IMR-90 (cell line): ENCODE results near the gene TRAF3IP3. TPM values are rescaled to one million over a fixed set of nuclear protein-coding genes. Genes with fewer than 3 reads are reported as not detected.

Experiments
- ATAC-seq: fragments of 200-7000 bp; cut with Tn5 transposase; 2 replicates; pipeline ENCODE4 v1.9.1; 2020; ENCODE audit warnings: low read depth, mild to moderate bottlenecking, moderate library complexity
- BruUV-seq: library from RNA; stranded (reverse); fragments of 400-500 nt; replicated peaks from 2 replicates; lab custom pipeline; 2021; lab: Mats Ljungman, UMichigan
- CTCF ChIA-PET: fragments of 300-600 bp; formaldehyde crosslinking; extraction: SDS; loops from one replicate; lab custom pipeline; 2021; ENCODE audit warnings: antibody characterized with exemption; lab: Yijun Ruan, JAX
- POLR2A ChIA-PET: fragments of 300-600 bp; sonication (Branson Sonifier 250); formaldehyde crosslinking; loops from one replicate; lab custom pipeline; 2022; ENCODE audit warnings: antibody characterized with exemption; ENCODE audit not compliant: unreplicated experiment; lab: Charles Lee
- DNase-seq: peaks from one replicate; pipeline ENCODE4 v3.0.0; 2013
- H2AFZ ChIP-seq: replicated peaks from 2 replicates; pipeline ENCODE3; 2013; ENCODE audit warnings: low read length, mild to moderate bottlenecking; ENCODE audit not compliant: poor library complexity
- H2AK5ac ChIP-seq: 2 replicates; pipeline ENCODE4 v1.6.1; 2013; ENCODE audit warnings: low read depth, low read length, inconsistent platforms
- H2AK9ac ChIP-seq: replicated peaks from 2 replicates; pipeline ENCODE3; 2013; ENCODE audit warnings: mild to moderate bottlenecking, low read depth, low read length, moderate library complexity; ENCODE audit not compliant: poor library complexity
- H2BK120ac ChIP-seq: 2 replicates; pipeline ENCODE4 v1.6.1; 2013; ENCODE audit warnings: low read depth, low read length, inconsistent platforms
- H2BK15ac ChIP-seq: 3 replicates; pipeline ENCODE4 v1.6.1; 2013; ENCODE audit warnings: low read depth, low read length, inconsistent platforms
- H2BK20ac ChIP-seq: 2 replicates; pipeline ENCODE4 v1.6.1; 2013; ENCODE audit warnings: low read depth, mild to moderate bottlenecking, inconsistent platforms, low read length, moderate library complexity
- H2BK5ac ChIP-seq: 2 replicates; pipeline ENCODE4 v1.6.1; 2013; ENCODE audit warnings: mild to moderate bottlenecking, low read depth, low read length, inconsistent platforms; ENCODE audit not compliant: poor library complexity, severe bottlenecking
- H3K14ac ChIP-seq: replicated peaks from 2 replicates; pipeline ENCODE4 v1.6.1; 2013; ENCODE audit warnings: low read depth, low read length, inconsistent platforms
- H3K18ac ChIP-seq: 2 replicates; pipeline ENCODE4 v1.6.1; 2013; ENCODE audit warnings: low read depth, low read length, control low read depth
- H3K23ac ChIP-seq: 2 replicates; pipeline ENCODE4 v1.6.1; 2013; ENCODE audit warnings: low read depth, low read length, inconsistent platforms
- H3K27ac ChIP-seq: 2 replicates; pipeline ENCODE4 v1.5.1; 2013; ENCODE audit warnings: mild to moderate bottlenecking, control low read depth, low read length; ENCODE audit not compliant: insufficient read depth
- H3K27me3 ChIP-seq: 2 replicates; pipeline ENCODE4 v1.6.1; 2013; ENCODE audit warnings: low read length; ENCODE audit not compliant: control insufficient read depth, insufficient read depth
- H3K36me3 ChIP-seq: 2 replicates; pipeline ENCODE4 v1.6.1; 2013; ENCODE audit warnings: low read length, mixed read lengths; ENCODE audit not compliant: control insufficient read depth, insufficient read depth
- H3K4ac ChIP-seq: 2 replicates; pipeline ENCODE4 v1.6.1; 2013; ENCODE audit warnings: low read depth, low read length, inconsistent platforms
- H3K4me1 ChIP-seq: 2 replicates; pipeline ENCODE4 v1.6.1; 2013; ENCODE audit warnings: low read length, mixed read lengths; ENCODE audit not compliant: control insufficient read depth, insufficient read depth
- H3K4me2 ChIP-seq: 2 replicates; pipeline ENCODE4 v1.6.1; 2013; ENCODE audit warnings: low read depth, mild to moderate bottlenecking, control low read depth, low read length, moderate library complexity
- H3K4me3 ChIP-seq: 2 replicates; pipeline ENCODE4 v1.5.1; 2013; ENCODE audit warnings: low read depth, mild to moderate bottlenecking, control low read depth, low read length, moderate library complexity; ENCODE audit not compliant: insufficient read depth
- H3K56ac ChIP-seq: 2 replicates; pipeline ENCODE4 v1.6.1; 2013; ENCODE audit warnings: low read length, inconsistent platforms; ENCODE audit not compliant: insufficient read depth; ENCODE audit errors: extremely low read depth
- H3K79me1 ChIP-seq, 2 experiments: 2 replicates each; pipeline ENCODE4 v1.6.1; 2013; ENCODE audit warnings: low read length in 2 of 2, inconsistent platforms in 1 of 2, low read depth in 1 of 2
- H3K9ac ChIP-seq: 2 replicates; pipeline ENCODE4 v1.6.1; 2013; ENCODE audit warnings: low read depth, low read length, control low read depth
- H3K9me1 ChIP-seq: 2 replicates; pipeline ENCODE4 v1.6.1; 2013; ENCODE audit warnings: low read length, inconsistent platforms; ENCODE audit not compliant: insufficient read depth
- H3K9me3 ChIP-seq: 2 replicates; pipeline ENCODE4 v1.6.1; 2013; ENCODE audit warnings: low read length; ENCODE audit not compliant: control insufficient read depth, insufficient read depth
- H4K20me1 ChIP-seq: 2 replicates; pipeline ENCODE4 v1.6.1; 2013; ENCODE audit warnings: low read length, inconsistent platforms; ENCODE audit not compliant: insufficient read depth
- H4K5ac ChIP-seq: 2 replicates; pipeline ENCODE4 v1.6.1; 2013; ENCODE audit warnings: mild to moderate bottlenecking, low read depth, low read length, control low read depth
- H4K8ac ChIP-seq, 2 experiments: 2 replicates each; pipeline ENCODE4 v1.6.1; 2013; ENCODE audit warnings: low read depth in 2 of 2, low read length in 2 of 2, control low read depth in 1 of 2, inconsistent platforms in 1 of 2
- H4K91ac ChIP-seq: 2 replicates; pipeline ENCODE4 v1.6.1; 2013; ENCODE audit warnings: low read depth, low read length, inconsistent platforms; ENCODE audit not compliant: insufficient read depth
- BHLHE40 ChIP-seq: fragments of 150-350 bp; IDR thresholded peaks from 2 replicates; pipeline ENCODE4 v1.6.1; 2016; ENCODE audit warnings: mild to moderate bottlenecking, low read depth, low read length
- CEBPB ChIP-seq: IDR thresholded peaks from 2 replicates; pipeline ENCODE4 v1.6.1; 2012; ENCODE audit warnings: low read depth, low read length, improper control_type of control experiment
- CHD1 ChIP-seq: IDR thresholded peaks from 2 replicates; pipeline ENCODE4 v1.6.1; 2012; ENCODE audit warnings: low read depth, low read length, improper control_type of control experiment
- CTCF ChIP-seq: conservative IDR thresholded peaks from 2 replicates; pipeline ENCODE4 v1.5.1; 2012; ENCODE audit warnings: mild to moderate bottlenecking, low read depth, low read length, improper control_type of control experiment
- FOS ChIP-seq: fragments of 150-350 bp; IDR thresholded peaks from 2 replicates; pipeline ENCODE4 v1.6.1; 2016; ENCODE audit warnings: low read depth, low read length
- MAFK ChIP-seq: IDR thresholded peaks from 2 replicates; pipeline ENCODE4 v1.6.1; 2012; ENCODE audit warnings: low read depth, low read length, improper control_type of control experiment
- MAZ ChIP-seq: IDR thresholded peaks from 2 replicates; pipeline ENCODE4 v1.6.1; 2012; ENCODE audit warnings: low read depth, mild to moderate bottlenecking, low read length, improper control_type of control experiment, moderate library complexity, borderline replicate concordance
- MXI1 ChIP-seq: IDR thresholded peaks from 2 replicates; pipeline ENCODE4 v1.6.1; 2012; ENCODE audit warnings: low read depth, mild to moderate bottlenecking, low read length, moderate library complexity, borderline replicate concordance
- NFE2L2 ChIP-seq: fragments of 150-350 bp; IDR thresholded peaks from 2 replicates; pipeline ENCODE4 v1.6.1; 2016; ENCODE audit warnings: low read depth, mild to moderate bottlenecking, low read length
- POLR2A ChIP-seq: IDR thresholded peaks from 2 replicates; pipeline ENCODE4 v1.6.1; 2012; ENCODE audit warnings: mild to moderate bottlenecking, low read depth, low read length
- RAD21 ChIP-seq: IDR thresholded peaks from 2 replicates; pipeline ENCODE4 v1.6.1; 2012; ENCODE audit warnings: low read length, improper control_type of control experiment
- RCOR1 ChIP-seq: IDR thresholded peaks from 2 replicates; pipeline ENCODE4 v1.6.1; 2012; ENCODE audit warnings: mild to moderate bottlenecking, low read length, improper control_type of control experiment; ENCODE audit not compliant: insufficient replicate concordance
- RFX5 ChIP-seq: IDR thresholded peaks from 2 replicates; pipeline ENCODE4 v1.8.0; 2012; ENCODE audit warnings: low read depth, mild to moderate bottlenecking, low read length, moderate library complexity
- SMC3 ChIP-seq: fragments of 150-350 bp; IDR thresholded peaks from 2 replicates; pipeline ENCODE4 v1.6.1; 2016; ENCODE audit warnings: low read depth, mild to moderate bottlenecking, antibody characterized with exemption, low read length, moderate library complexity
- USF2 ChIP-seq: fragments of 150-350 bp; IDR thresholded peaks from 2 replicates; pipeline ENCODE4 v1.6.1; 2017; ENCODE audit warnings: mild to moderate bottlenecking, antibody characterized with exemption, low read length, low read depth
- WGBS, 2 experiments: methylation state at CpG; one replicate each; pipeline versions ENCODE4 v1.1.5 to v1.1.7; 2013; ENCODE audit warnings: missing lambda C conversion rate in 2 of 2; ENCODE audit not compliant: insufficient read length in 1 of 2; ENCODE audit errors: extremely low coverage in 2 of 2; 5-methylcytosine and 5-hydroxymethylcytosine counted together
- dilution Hi-C: fragments of 300-500 bp; cut with HindIII; formaldehyde crosslinking; loops from one replicate; pipeline ENCODE4 v1.14.3; 2018; ENCODE audit warnings: low sequenced_read_pairs; ENCODE audit not compliant: unreplicated experiment
- in situ Hi-C: fragments of 300-500 bp; cut with MboI; formaldehyde crosslinking; loops from 3 replicates; pipeline ENCODE4 v1.14.3; 2019; ENCODE audit warnings: low sequenced_read_pairs, inconsistent platforms, mixed read lengths
- intact Hi-C: fragments of 100-400 bp; cut with micrococcal nuclease; formaldehyde crosslinking; loops from 2 replicates; pipeline ENCODE4 v1.10.0; 2022
- polyA plus RNA-seq, 3 experiments: library from polyadenylated mRNA; depleted of rRNA; stranded (reverse); fragments of >200 nt; gene quantifications; 2 replicates each; pipeline ENCODE4 v1.2.3, GENCODE V29; 2012; ENCODE audit warnings: low replicate concordance in 1 of 3
- total RNA-seq: library from RNA; depleted of rRNA; stranded (reverse); fragments of >200 nt; gene quantifications from 2 replicates; pipeline ENCODE4 v1.2.3, GENCODE V29; 2012

Gene TRAF3IP3
- total and polyA plus RNA-seq, 2 of the 4 experiments (the other 2 are of a cell fraction): 0.12 to 0.18 TPM

GRCh38 chr1:209727785-209728184 is 28.1 kb upstream of the TRAF3IP3 start (continued):
- TF ChIP-seq POLR2A (no peak), MAFK (no peak), MXI1 (no peak), RFX5 (no peak), FOS (no peak)

GRCh38 chr1:209728466-209728865 is 27.4 kb upstream of the TRAF3IP3 start:
- H3K9ac ChIP-seq: no peak overlapping the region
- no peak overlapping the region for H4K5ac ChIP-seq
- dilution Hi-C loops (no loop called here), intact Hi-C loops (no loop called here), in situ Hi-C loops (no loop called here)
- no peak overlapping the region for H3K23ac ChIP-seq
- no peaks in the 10 kb centered on the region for H4K20me1 ChIP-seq
- H2BK20ac ChIP-seq: no peak overlapping the region
- DNase-seq (no peak), ATAC-seq (no peak)
- H3K4me1 ChIP-seq: peaks cover 1% of the 10 kb centered on the region; the same call in 1 of the 2 replicates
- no peak overlapping the region for H3K4ac ChIP-seq
- WGBS, 2 experiments: no CpG with 5 or more reads among the region's 1 CpG
- H3K36me3 ChIP-seq: no peaks in the 10 kb centered on the region
- no peaks in the 10 kb centered on the region for H3K9me3 ChIP-seq
- POLR2A ChIA-PET: no interaction called here
- no peak overlapping the region for H4K8ac ChIP-seq
- CTCF ChIA-PET: interaction anchor here (1.1 kb wide), 1 partner anchor 34 kb away, joined by 3 read pairs; no protein-coding TSS in a partner anchor
- no peak overlapping the region for H3K27ac ChIP-seq
- H3K56ac ChIP-seq: no peak overlapping the region
- no peaks in the 10 kb centered on the region for H3K9me1 ChIP-seq
- no peak overlapping the region for H3K4me3 ChIP-seq
- no peak overlapping the region for H3K14ac ChIP-seq
- H3K27me3 ChIP-seq: no peaks in the 10 kb centered on the region
- no peak overlapping the region for H4K91ac ChIP-seq
- no peak overlapping the region for H2BK5ac ChIP-seq
- no TSS peak for BruUV-seq
- no peak overlapping the region for H3K18ac ChIP-seq
- H2AFZ ChIP-seq: no peak overlapping the region
- no peak overlapping the region for H2BK120ac ChIP-seq
- no peak overlapping the region for H2AK5ac ChIP-seq
- no peak overlapping the region for H3K4me2 ChIP-seq
- no peaks in the 10 kb centered on the region for H3K79me1 ChIP-seq
- H2BK15ac ChIP-seq: no peak overlapping the region
- no peak overlapping the region for H2AK9ac ChIP-seq
- no peak for TF ChIP-seq NFE2L2
- TF ChIP-seq RCOR1: no peak
- no peak for TF ChIP-seq POLR2A
- no peak for TF ChIP-seq CHD1
- TF ChIP-seq MAFK: no peak
- no peak for TF ChIP-seq USF2
- no peak for TF ChIP-seq MXI1
- TF ChIP-seq FOS: no peak
- no peak for TF ChIP-seq RFX5
- TF ChIP-seq BHLHE40: no peak
- no peak for TF ChIP-seq SMC3
- no peak for TF ChIP-seq CEBPB
- TF ChIP-seq CTCF: no peak
- no peak for TF ChIP-seq RAD21
- no peak for TF ChIP-seq MAZ
